IMR-90 (cell line): ENCODE results near the gene GUCY2D. TPM values are rescaled to one million over a fixed set of nuclear protein-coding genes. Genes with fewer than 3 reads are reported as not detected.

Experiments used
- ATAC-seq: fragments of 200-7000 bp; cut with Tn5 transposase; 2 replicates; pipeline ENCODE4 v1.9.1; 2020; ENCODE audit warnings: low read depth, mild to moderate bottlenecking, moderate library complexity
- BruUV-seq: library from RNA; stranded (reverse); fragments of 400-500 nt; replicated peaks from 2 replicates; lab custom pipeline; 2021; lab: Mats Ljungman, UMichigan
- CTCF ChIA-PET: fragments of 300-600 bp; formaldehyde crosslinking; extraction: SDS; loops from one replicate; lab custom pipeline; 2021; ENCODE audit warnings: antibody characterized with exemption; lab: Yijun Ruan, JAX
- POLR2A ChIA-PET: fragments of 300-600 bp; sonication (Branson Sonifier 250); formaldehyde crosslinking; loops from one replicate; lab custom pipeline; 2022; ENCODE audit warnings: antibody characterized with exemption; ENCODE audit not compliant: unreplicated experiment; lab: Charles Lee
- DNase-seq: peaks from one replicate; pipeline ENCODE4 v3.0.0; 2013
- H2AFZ ChIP-seq: replicated peaks from 2 replicates; pipeline ENCODE3; 2013; ENCODE audit warnings: low read length, mild to moderate bottlenecking; ENCODE audit not compliant: poor library complexity
- H2AK5ac ChIP-seq: 2 replicates; pipeline ENCODE4 v1.6.1; 2013; ENCODE audit warnings: low read depth, low read length, inconsistent platforms
- H2AK9ac ChIP-seq: replicated peaks from 2 replicates; pipeline ENCODE3; 2013; ENCODE audit warnings: mild to moderate bottlenecking, low read depth, low read length, moderate library complexity; ENCODE audit not compliant: poor library complexity
- H2BK120ac ChIP-seq: 2 replicates; pipeline ENCODE4 v1.6.1; 2013; ENCODE audit warnings: low read depth, low read length, inconsistent platforms
- H2BK15ac ChIP-seq: 3 replicates; pipeline ENCODE4 v1.6.1; 2013; ENCODE audit warnings: low read depth, low read length, inconsistent platforms
- H2BK20ac ChIP-seq: 2 replicates; pipeline ENCODE4 v1.6.1; 2013; ENCODE audit warnings: low read depth, mild to moderate bottlenecking, inconsistent platforms, low read length, moderate library complexity
- H2BK5ac ChIP-seq: 2 replicates; pipeline ENCODE4 v1.6.1; 2013; ENCODE audit warnings: mild to moderate bottlenecking, low read depth, low read length, inconsistent platforms; ENCODE audit not compliant: poor library complexity, severe bottlenecking
- H3K14ac ChIP-seq: replicated peaks from 2 replicates; pipeline ENCODE4 v1.6.1; 2013; ENCODE audit warnings: low read depth, low read length, inconsistent platforms
- H3K18ac ChIP-seq: 2 replicates; pipeline ENCODE4 v1.6.1; 2013; ENCODE audit warnings: low read depth, low read length, control low read depth
- H3K23ac ChIP-seq: 2 replicates; pipeline ENCODE4 v1.6.1; 2013; ENCODE audit warnings: low read depth, low read length, inconsistent platforms
- H3K27ac ChIP-seq: 2 replicates; pipeline ENCODE4 v1.5.1; 2013; ENCODE audit warnings: mild to moderate bottlenecking, control low read depth, low read length; ENCODE audit not compliant: insufficient read depth
- H3K27me3 ChIP-seq: 2 replicates; pipeline ENCODE4 v1.6.1; 2013; ENCODE audit warnings: low read length; ENCODE audit not compliant: control insufficient read depth, insufficient read depth
- H3K36me3 ChIP-seq: 2 replicates; pipeline ENCODE4 v1.6.1; 2013; ENCODE audit warnings: low read length, mixed read lengths; ENCODE audit not compliant: control insufficient read depth, insufficient read depth
- H3K4ac ChIP-seq: 2 replicates; pipeline ENCODE4 v1.6.1; 2013; ENCODE audit warnings: low read depth, low read length, inconsistent platforms
- H3K4me1 ChIP-seq: 2 replicates; pipeline ENCODE4 v1.6.1; 2013; ENCODE audit warnings: low read length, mixed read lengths; ENCODE audit not compliant: control insufficient read depth, insufficient read depth
- H3K4me2 ChIP-seq: 2 replicates; pipeline ENCODE4 v1.6.1; 2013; ENCODE audit warnings: low read depth, mild to moderate bottlenecking, control low read depth, low read length, moderate library complexity
- H3K4me3 ChIP-seq: 2 replicates; pipeline ENCODE4 v1.5.1; 2013; ENCODE audit warnings: low read depth, mild to moderate bottlenecking, control low read depth, low read length, moderate library complexity; ENCODE audit not compliant: insufficient read depth
- H3K56ac ChIP-seq: 2 replicates; pipeline ENCODE4 v1.6.1; 2013; ENCODE audit warnings: low read length, inconsistent platforms; ENCODE audit not compliant: insufficient read depth; ENCODE audit errors: extremely low read depth
- H3K79me1 ChIP-seq, 2 experiments: 2 replicates each; pipeline ENCODE4 v1.6.1; 2013; ENCODE audit warnings: low read length in 2 of 2, inconsistent platforms in 1 of 2, low read depth in 1 of 2
- H3K9ac ChIP-seq: 2 replicates; pipeline ENCODE4 v1.6.1; 2013; ENCODE audit warnings: low read depth, low read length, control low read depth
- H3K9me1 ChIP-seq: 2 replicates; pipeline ENCODE4 v1.6.1; 2013; ENCODE audit warnings: low read length, inconsistent platforms; ENCODE audit not compliant: insufficient read depth
- H3K9me3 ChIP-seq: 2 replicates; pipeline ENCODE4 v1.6.1; 2013; ENCODE audit warnings: low read length; ENCODE audit not compliant: control insufficient read depth, insufficient read depth
- H4K20me1 ChIP-seq: 2 replicates; pipeline ENCODE4 v1.6.1; 2013; ENCODE audit warnings: low read length, inconsistent platforms; ENCODE audit not compliant: insufficient read depth
- H4K5ac ChIP-seq: 2 replicates; pipeline ENCODE4 v1.6.1; 2013; ENCODE audit warnings: mild to moderate bottlenecking, low read depth, low read length, control low read depth
- H4K8ac ChIP-seq, 2 experiments: 2 replicates each; pipeline ENCODE4 v1.6.1; 2013; ENCODE audit warnings: low read depth in 2 of 2, low read length in 2 of 2, control low read depth in 1 of 2, inconsistent platforms in 1 of 2
- H4K91ac ChIP-seq: 2 replicates; pipeline ENCODE4 v1.6.1; 2013; ENCODE audit warnings: low read depth, low read length, inconsistent platforms; ENCODE audit not compliant: insufficient read depth
- CEBPB ChIP-seq: IDR thresholded peaks from 2 replicates; pipeline ENCODE4 v1.6.1; 2012; ENCODE audit warnings: low read depth, low read length, improper control_type of control experiment
- CHD1 ChIP-seq: IDR thresholded peaks from 2 replicates; pipeline ENCODE4 v1.6.1; 2012; ENCODE audit warnings: low read depth, low read length, improper control_type of control experiment
- CTCF ChIP-seq: conservative IDR thresholded peaks from 2 replicates; pipeline ENCODE4 v1.5.1; 2012; ENCODE audit warnings: mild to moderate bottlenecking, low read depth, low read length, improper control_type of control experiment
- ELK1 ChIP-seq: fragments of 150-350 bp; IDR thresholded peaks from 2 replicates; pipeline ENCODE4 v1.6.1; 2016; ENCODE audit warnings: low read depth, mild to moderate bottlenecking, low read length, moderate library complexity, borderline replicate concordance
- MAFK ChIP-seq: IDR thresholded peaks from 2 replicates; pipeline ENCODE4 v1.6.1; 2012; ENCODE audit warnings: low read depth, low read length, improper control_type of control experiment
- MXI1 ChIP-seq: IDR thresholded peaks from 2 replicates; pipeline ENCODE4 v1.6.1; 2012; ENCODE audit warnings: low read depth, mild to moderate bottlenecking, low read length, moderate library complexity, borderline replicate concordance
- NFE2L2 ChIP-seq: fragments of 150-350 bp; IDR thresholded peaks from 2 replicates; pipeline ENCODE4 v1.6.1; 2016; ENCODE audit warnings: low read depth, mild to moderate bottlenecking, low read length
- RAD21 ChIP-seq: IDR thresholded peaks from 2 replicates; pipeline ENCODE4 v1.6.1; 2012; ENCODE audit warnings: low read length, improper control_type of control experiment
- RFX5 ChIP-seq: IDR thresholded peaks from 2 replicates; pipeline ENCODE4 v1.8.0; 2012; ENCODE audit warnings: low read depth, mild to moderate bottlenecking, low read length, moderate library complexity
- USF2 ChIP-seq: fragments of 150-350 bp; IDR thresholded peaks from 2 replicates; pipeline ENCODE4 v1.6.1; 2017; ENCODE audit warnings: mild to moderate bottlenecking, antibody characterized with exemption, low read length, low read depth
- dilution Hi-C: fragments of 300-500 bp; cut with HindIII; formaldehyde crosslinking; loops from one replicate; pipeline ENCODE4 v1.14.3; 2018; ENCODE audit warnings: low sequenced_read_pairs; ENCODE audit not compliant: unreplicated experiment
- in situ Hi-C: fragments of 300-500 bp; cut with MboI; formaldehyde crosslinking; loops from 3 replicates; pipeline ENCODE4 v1.14.3; 2019; ENCODE audit warnings: low sequenced_read_pairs, inconsistent platforms, mixed read lengths
- intact Hi-C: fragments of 100-400 bp; cut with micrococcal nuclease; formaldehyde crosslinking; loops from 2 replicates; pipeline ENCODE4 v1.10.0; 2022
- polyA plus RNA-seq, 3 experiments: library from polyadenylated mRNA; depleted of rRNA; stranded (reverse); fragments of >200 nt; gene quantifications; 2 replicates each; pipeline ENCODE4 v1.2.3, GENCODE V29; 2012; ENCODE audit warnings: low replicate concordance in 1 of 3
- total RNA-seq: library from RNA; depleted of rRNA; stranded (reverse); fragments of >200 nt; gene quantifications from 2 replicates; pipeline ENCODE4 v1.2.3, GENCODE V29; 2012

The GUCY2D gene
- total and polyA plus RNA-seq, 2 of the 4 experiments (the other 2 are of a cell fraction), result 0.03 TPM; not detected in 1

- no TSS peak for BruUV-seq
- no peak overlapping the region for H2BK15ac ChIP-seq
- no peak overlapping the region for H3K4me2 ChIP-seq
- no peak overlapping the region for H3K27ac ChIP-seq
- H3K14ac ChIP-seq, result no peak overlapping the region
- no peak overlapping the region for H4K8ac ChIP-seq
- in situ Hi-C loops (loop anchor here (25.0 kb wide), 1 partner anchor 237 kb away; no protein-coding TSS in a partner anchor), intact Hi-C loops (no loop called here), dilution Hi-C loops (no loop called here)
- no peak overlapping the region for H3K4me3 ChIP-seq
- no peak overlapping the region for H2BK5ac ChIP-seq
- H3K79me1 ChIP-seq, result no peaks in the 10 kb centered on the region
- no peaks in the 10 kb centered on the region for H3K9me1 ChIP-seq
- ChIA-PET POLR2A (interaction anchor here (0.5 kb wide), 1 partner anchor 139 kb away, joined by 11 read pairs; no protein-coding TSS in a partner anchor), CTCF (no interaction called here)
- H3K36me3 ChIP-seq, result no peaks in the 10 kb centered on the region
- no peak overlapping the region for H2BK20ac ChIP-seq
- peaks cover 15% of the 10 kb centered on the region for H3K27me3 ChIP-seq
- H3K9me3 ChIP-seq, result peaks cover 9% of the 10 kb centered on the region; the same call in 1 of the 2 replicates
- ATAC-seq (no peak), DNase-seq (no peak)
- TF ChIP-seq USF2 (no peak), RFX5 (no peak), MXI1 (no peak), NFE2L2 (no peak), ELK1 (no peak), RAD21 (no peak), CTCF (no peak), CHD1 (no peak), MAFK (no peak), CEBPB (no peak)
- no peak overlapping the region for H2AK9ac ChIP-seq
- H3K18ac ChIP-seq, result no peak overlapping the region
- no peak overlapping the region for H3K9ac ChIP-seq
- H2AK5ac ChIP-seq, result no peak overlapping the region
- no peak overlapping the region for H3K23ac ChIP-seq
- no peak overlapping the region for H3K4ac ChIP-seq
- H3K56ac ChIP-seq, result no peak overlapping the region
- no peak overlapping the region for H4K91ac ChIP-seq
- no peaks in the 10 kb centered on the region for H4K20me1 ChIP-seq
- H2AFZ ChIP-seq, result no peak overlapping the region
- no peaks in the 10 kb centered on the region for H3K4me1 ChIP-seq
- no peak overlapping the region for H4K5ac ChIP-seq
- H2BK120ac ChIP-seq, result no peak overlapping the region
Measured at GRCh38 chr17:7974638-7975131, 27.7 kb upstream of the GUCY2D start.
